Lung (tissue), 12 donors: ENCODE data around the gene LPCAT1. TPM values are rescaled to one million over a fixed set of nuclear protein-coding genes. Genes with fewer than 3 reads are reported as not detected.

Experiments used
- ATAC-seq: fragments of 200-7000 bp; cut with Tn5 transposase; one replicate; pipeline ENCODE4 v1.9.1; 2020; ENCODE audit warnings: moderate number of reproducible peaks; ENCODE audit not compliant: insufficient read depth, low FRiP score
- DNase-seq, 3 donors: peaks; one replicate each; pipeline ENCODE4 v3.0.0-alpha.2; 2013 to 2017
- H3K27ac ChIP-seq, 2 donors: one replicate each; pipeline ENCODE4 v1.5.1; 2013; ENCODE audit warnings: mild to moderate bottlenecking in 2 of 2, moderate library complexity in 2 of 2, control low read depth in 1 of 2, inconsistent platforms in 1 of 2, low read depth in 1 of 2, low read length in 1 of 2
- H3K27me3 ChIP-seq, 3 donors: one replicate each; pipeline ENCODE4 v1.5.1; 2013; ENCODE audit warnings: low read length in 2 of 3; ENCODE audit not compliant: control insufficient read depth in 3 of 3, insufficient read depth in 3 of 3
- H3K36me3 ChIP-seq, 4 donors: one replicate each; pipeline ENCODE4 v1.5.1; 2013; ENCODE audit warnings: low read length in 4 of 4, mild to moderate bottlenecking in 1 of 4, moderate library complexity in 1 of 4; ENCODE audit not compliant: control insufficient read depth in 4 of 4, insufficient read depth in 4 of 4
- H3K4me1 ChIP-seq, 5 donors: one replicate each; pipeline ENCODE4 v1.5.1; 2013; ENCODE audit warnings: low read length in 5 of 5, mild to moderate bottlenecking in 2 of 5, moderate library complexity in 1 of 5; ENCODE audit not compliant: control insufficient read depth in 5 of 5, insufficient read depth in 5 of 5
- H3K4me3 ChIP-seq: one replicate; pipeline ENCODE4 v1.5.1; 2013; ENCODE audit warnings: mild to moderate bottlenecking, control low read depth, moderate library complexity
- H3K9ac ChIP-seq, 2 donors: one replicate each; pipeline ENCODE4 v1.5.1; 2013; ENCODE audit warnings: low read length in 2 of 2, control low read depth in 1 of 2; ENCODE audit not compliant: insufficient read depth in 1 of 2
- H3K9me3 ChIP-seq, 4 donors: one replicate each; pipeline ENCODE4 v1.5.1; 2013; ENCODE audit warnings: low read length in 3 of 4, mild to moderate bottlenecking in 1 of 4, moderate library complexity in 1 of 4; ENCODE audit not compliant: control insufficient read depth in 4 of 4, insufficient read depth in 3 of 4
- CTCF ChIP-seq: IDR thresholded peaks from 2 replicates; pipeline ENCODE4 v1.5.1; 2012; ENCODE audit warnings: mild to moderate bottlenecking; ENCODE audit errors: control extremely low read depth, extremely low read depth
- WGBS, 2 donors: extraction: QIAGEN DNeasy Blood & Tissue Kit; methylation state at CpG; one replicate each; pipeline ENCODE4 v1.1.7; 2013; 5-methylcytosine and 5-hydroxymethylcytosine counted together
- polyA plus RNA-seq, 2 donors: library from polyadenylated mRNA; stranded (reverse); fragments of 200-250 nt; gene quantifications; one replicate each; pipeline ENCODE4 v1.2.1, GENCODE V29; 2013
- total RNA-seq, 2 donors: library from RNA; depleted of rRNA in 1 of 2; stranded (reverse); fragments of >200 nt in 1 of 2; gene quantifications; one replicate each; pipeline ENCODE4 v1.2.1, GENCODE V29; 2014 to 2021
- donor health status: control.
- donor health status: control.
- donor health status: Bipolar disorder and iron deficiency.
- donor health status: healthy.
- donor health status: DM: yes; HTN: yes; CAD: no.

The LPCAT1 gene
- total and polyA plus RNA-seq, 4 donors = 198 to 669 (median 443) TPM

- Histone ChIP-seq H3K4me3 (no peak within 1 kb of the TSS), H3K9ac (no peak within 1 kb of the TSS), H3K27ac (no peak within 1 kb of the TSS), H3K9me3 (peaks cover 0 to 13% (median 2%) of the 10 kb centered on the region in 4 donors), H3K4me1 (peaks cover 0 to 12% (median 5%) of the 10 kb centered on the region in 5 donors), H3K27me3 (peaks cover 6 to 36% (median 23%) of the 10 kb centered on the region in 3 donors), H3K36me3 (peaks cover 0 to 5% (median 0%) of the 10 kb centered on the region in 4 donors)
- DNase-seq = peak; percentile 70 to 86 (median 84)
- WGBS, 2 donors = 1 to 2% methylated on average over 30 to 52 of the region's 52 CpGs
- peak; percentile 47 for ATAC-seq
- no peak for TF ChIP-seq CTCF
Observed at GRCh38 chr5:1445313-1445688, 78.5 kb downstream of the LPCAT1 start, which contains the start of gene SLC6A3. TSS of gene SLC6A3 (minus strand) at chr5:1445440. CDS start at chr5:1443197, 2,243 bp downstream.

GRCh38 chr5:1444361-1445189 lies 79.2 kb downstream of the LPCAT1 start:
- H3K27ac ChIP-seq = no peak overlapping the region
- WGBS, 2 donors = 7 to 10% methylated on average over 66 to 68 of the region's 68 CpGs
- peaks cover 0 to 13% (median 2%) of the 10 kb centered on the region in 4 donors for H3K9me3 ChIP-seq
- ATAC-seq (no peak), DNase-seq (no peak)
- H3K4me3 ChIP-seq = no peak overlapping the region
- peaks cover 6 to 34% (median 23%) of the 10 kb centered on the region in 3 donors for H3K27me3 ChIP-seq
- peaks cover 0 to 12% (median 5%) of the 10 kb centered on the region in 5 donors for H3K4me1 ChIP-seq
- peaks cover 0 to 5% (median 0%) of the 10 kb centered on the region in 4 donors for H3K36me3 ChIP-seq
- no peak overlapping the region for H3K9ac ChIP-seq
- TF ChIP-seq CTCF = no peak

GRCh38 chr5:1443991-1444360 lies 79.8 kb downstream of the LPCAT1 start:
- peaks cover 0 to 12% (median 5%) of the 10 kb centered on the region in 5 donors for H3K4me1 ChIP-seq
- DNase-seq (no peak), ATAC-seq (no peak)
- 51 to 63% methylated on average over 15 of the region's 15 CpGs for WGBS, 2 donors
- H3K36me3 ChIP-seq = peaks cover 0 to 5% (median 0%) of the 10 kb centered on the region in 4 donors
- H3K9me3 ChIP-seq = peaks cover 0 to 13% (median 2%) of the 10 kb centered on the region in 4 donors
- no peak overlapping the region for H3K27ac ChIP-seq
- no peak overlapping the region for H3K4me3 ChIP-seq
- peaks cover 6 to 34% (median 23%) of the 10 kb centered on the region in 3 donors for H3K27me3 ChIP-seq
- H3K9ac ChIP-seq = no peak overlapping the region
- TF ChIP-seq CTCF = no peak
